HG03571 (cell line): ENCODE results near the gene RNF212.
"Not testable (repeated sequence)": the region's sequence is repeated elsewhere in the genome, so short reads cannot be mapped to it uniquely, and the experiment has no call there.

Source experiments
- ATAC-seq: cut with Tn5 transposase; IDR thresholded peaks from one replicate; pipeline ENCODE4 v1.9.1; 2021; ENCODE audit not compliant: unreplicated experiment

The RNF212 gene

DNA sequence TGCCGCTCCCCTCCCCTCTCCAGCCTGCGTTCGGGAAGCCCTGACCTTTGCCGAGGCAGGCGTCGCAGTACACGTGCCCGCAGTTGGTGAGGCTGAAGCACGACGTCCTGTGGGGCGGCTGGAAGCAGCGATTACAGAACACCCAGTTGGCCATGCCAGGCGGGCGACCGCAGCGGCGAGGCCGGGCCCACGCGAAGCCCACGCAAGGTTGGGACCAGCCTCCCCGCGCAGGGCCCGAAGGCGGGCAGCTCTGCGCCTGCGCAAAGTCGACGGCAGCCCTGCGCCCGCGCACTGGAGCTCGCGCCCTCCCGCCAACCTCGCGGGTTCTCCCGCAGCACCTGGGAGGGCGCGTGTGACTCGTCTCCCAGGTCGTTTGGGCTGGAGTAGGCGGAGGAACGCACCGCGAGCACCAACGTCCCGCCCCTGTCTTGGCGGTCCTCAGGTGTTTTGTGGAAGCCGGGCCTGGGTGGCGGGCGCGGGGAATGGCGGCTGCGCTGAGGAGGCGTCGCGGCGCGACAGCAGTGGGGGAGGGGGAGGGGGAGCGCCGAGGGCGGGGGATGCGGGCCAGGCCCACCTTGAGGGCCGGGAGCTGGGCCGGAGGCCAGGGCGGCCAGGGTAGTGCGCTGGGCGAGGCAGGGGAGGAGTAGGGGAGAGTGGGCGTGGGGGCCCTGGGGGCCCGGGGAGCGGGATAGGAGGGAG is at the start of gene RNF212:
TSS of gene RNF212 (minus strand) at position 254 of the 699 bp plus-strand sequence. CDS start at position 154, 100 bp downstream.
- no peak for ATAC-seq

DNA sequence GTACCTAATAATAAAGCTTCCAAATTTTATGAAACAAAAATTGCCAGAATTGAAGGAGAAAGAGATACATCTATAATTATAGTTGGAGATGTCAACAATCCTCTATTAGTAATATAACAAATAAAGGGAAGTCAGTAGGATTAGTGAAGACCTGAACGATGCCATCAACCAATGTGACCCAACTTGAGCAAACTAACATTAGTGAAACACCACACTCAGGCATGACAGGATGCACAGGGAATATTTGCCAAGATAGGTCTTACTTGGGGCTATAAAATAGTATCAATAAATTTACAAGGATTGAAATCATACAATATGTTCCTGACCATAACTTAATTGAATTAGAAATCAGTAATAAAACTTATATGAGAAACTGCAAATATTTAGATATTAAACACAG is 47.0 kb upstream of the RNF212 start:
- ATAC-seq, result no peak

GRCh38 chr4:1156069-1156468 is 42.7 kb upstream of the RNF212 start:
- ATAC-seq, result no peak

GRCh38 chr4:1155314-1155713 is 42.0 kb upstream of the RNF212 start:
- ATAC-seq, result no peak

DNA sequence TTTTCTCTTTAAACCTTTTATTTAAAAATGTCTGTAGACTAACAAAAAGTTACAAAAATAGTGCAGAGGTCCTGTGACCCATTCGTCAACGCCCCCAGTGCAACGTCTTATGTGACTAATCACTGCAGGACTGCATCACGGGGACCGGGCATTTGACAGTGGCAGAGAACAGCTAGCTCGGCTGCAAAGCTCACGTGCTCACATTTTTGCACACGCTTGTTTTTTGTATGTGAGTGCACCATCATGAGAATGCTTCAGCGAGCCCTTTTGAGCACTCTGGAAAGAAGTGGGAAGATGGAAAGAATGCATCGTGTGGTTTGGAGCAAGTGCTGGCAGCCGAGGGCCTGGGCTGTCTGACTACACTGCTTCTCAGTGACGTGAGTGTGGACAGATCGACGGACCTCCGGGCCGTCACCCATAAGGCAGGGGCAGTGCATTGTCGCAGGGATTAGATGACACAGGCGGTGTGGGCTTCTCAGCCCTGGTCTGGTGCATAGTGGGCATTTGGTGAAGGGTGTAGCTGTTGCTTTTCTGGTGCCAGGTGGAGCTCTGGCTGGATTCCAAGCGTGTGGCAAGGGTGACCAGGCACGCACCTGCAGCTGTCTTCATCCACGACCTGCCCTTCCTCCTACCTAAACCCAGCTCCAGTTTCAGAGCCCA is 41.3 kb upstream of the RNF212 start:
- no peak for ATAC-seq

DNA sequence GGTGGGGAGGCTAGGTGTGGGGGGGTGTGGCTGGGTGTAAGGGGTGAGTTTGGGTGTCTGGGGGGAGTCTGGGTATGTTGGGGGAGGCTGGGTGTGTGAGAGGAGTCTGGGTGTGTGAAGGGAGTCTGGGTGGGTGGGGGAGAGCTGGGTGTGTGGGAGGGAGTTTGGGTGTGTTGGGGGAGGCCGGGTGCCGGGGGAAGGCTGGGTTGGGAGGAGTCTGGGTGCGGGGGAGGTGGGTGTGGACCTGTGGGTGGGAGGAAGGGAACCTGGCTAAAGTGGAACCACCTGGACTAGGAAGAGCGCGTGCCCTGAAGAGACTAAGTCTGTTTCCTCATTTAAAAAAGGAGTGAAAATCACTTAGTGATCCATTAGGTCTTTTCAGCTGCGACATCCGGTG is 40.8 kb upstream of the RNF212 start:
- no peak for ATAC-seq

- no peak for ATAC-seq
Measured at GRCh38 chr4:1153567-1154090, 40.3 kb upstream of the RNF212 start.

DNA sequence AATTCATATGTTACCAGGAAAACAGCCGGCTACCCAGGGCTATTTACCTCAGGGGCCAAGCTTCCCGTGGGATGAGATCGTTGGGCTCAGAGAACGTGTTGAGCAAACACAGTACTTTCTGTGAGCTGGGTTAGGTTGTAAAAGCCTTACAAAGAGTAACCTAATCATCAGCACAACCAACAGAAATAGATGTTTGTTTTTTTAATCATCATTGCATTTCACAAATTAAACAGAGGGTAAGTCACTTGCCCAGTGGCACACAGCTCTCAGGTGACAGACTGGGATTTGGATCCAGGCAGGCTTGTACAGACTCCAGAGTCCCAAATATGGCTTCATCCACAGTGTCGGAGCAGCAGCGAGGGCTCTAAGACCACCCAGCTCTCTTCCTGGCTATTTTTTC is 38.9 kb upstream of the RNF212 start:
- no peak for ATAC-seq

DNA sequence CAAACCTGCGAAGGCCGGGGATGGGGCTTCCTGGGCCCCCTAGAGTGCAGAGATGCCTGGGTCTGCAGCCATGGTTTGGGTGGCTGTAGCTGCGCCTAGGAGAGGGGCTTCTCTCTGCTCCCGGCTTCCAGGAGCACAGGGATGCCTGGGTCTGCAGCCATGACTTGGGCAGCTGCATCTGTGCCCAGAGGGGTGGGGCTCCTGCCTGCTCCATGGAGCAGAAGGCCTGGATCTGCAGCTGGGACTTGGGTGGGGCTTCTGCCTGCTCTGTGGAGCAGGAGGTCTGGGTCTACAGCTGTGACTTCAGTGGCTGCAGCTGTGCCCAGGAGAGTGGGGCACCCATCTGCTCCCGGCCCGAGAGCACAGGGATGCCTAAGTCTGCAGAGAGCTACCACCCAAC is 38.2 kb upstream of the RNF212 start:
- ATAC-seq, result no peak

- no peak for ATAC-seq
Measured at GRCh38 chr4:1150875-1151274, 37.5 kb upstream of the RNF212 start.

DNA sequence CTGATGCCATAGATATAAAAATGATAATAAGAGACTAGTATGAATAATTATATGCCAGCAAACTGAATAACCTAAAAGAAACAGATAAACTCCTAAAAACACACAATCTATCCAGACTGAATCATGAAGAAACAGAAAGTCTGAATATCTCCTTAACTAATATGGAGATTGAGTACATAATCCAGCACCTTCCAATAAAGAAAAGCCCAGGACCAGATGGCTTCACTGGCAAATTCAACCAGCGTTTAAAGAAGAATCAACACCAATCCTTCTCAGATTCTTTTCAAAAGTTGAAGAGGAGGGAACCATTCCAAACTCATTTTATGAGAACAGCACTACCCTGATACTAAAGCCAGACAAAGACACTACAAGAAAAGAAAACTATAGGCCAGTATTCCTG is 26.5 kb upstream of the RNF212 start:
- no peak for ATAC-seq

DNA sequence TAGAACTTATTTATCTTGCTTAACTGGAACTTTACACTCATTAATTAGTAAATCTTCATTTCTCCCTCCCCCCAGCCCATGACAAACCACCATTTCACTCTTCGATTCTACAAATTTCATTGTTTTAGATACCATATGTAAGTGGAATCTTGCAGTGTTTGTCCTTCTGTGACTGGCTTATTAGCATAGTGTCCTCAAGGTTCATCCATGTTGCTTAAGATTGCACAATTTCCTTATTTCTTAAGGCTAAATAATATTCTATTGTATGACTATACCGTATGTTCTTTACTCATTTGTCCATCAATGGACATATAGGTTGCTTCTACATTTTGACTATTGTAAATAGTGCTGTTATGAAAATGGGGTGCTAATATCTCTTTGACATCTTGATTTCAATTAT is 24.5 kb upstream of the RNF212 start:
- ATAC-seq, result no peak

- no peak for ATAC-seq
Measured at GRCh38 chr4:1137063-1137776, 23.9 kb upstream of the RNF212 start.

GRCh38 chr4:1136048-1136447 is 22.7 kb upstream of the RNF212 start:
- ATAC-seq, result no peak

- ATAC-seq, result no peak
Measured at GRCh38 chr4:1133033-1133432, 19.7 kb upstream of the RNF212 start.

GRCh38 chr4:1130316-1131186 is 17.2 kb upstream of the RNF212 start:
- peak; percentile 79 for ATAC-seq

DNA sequence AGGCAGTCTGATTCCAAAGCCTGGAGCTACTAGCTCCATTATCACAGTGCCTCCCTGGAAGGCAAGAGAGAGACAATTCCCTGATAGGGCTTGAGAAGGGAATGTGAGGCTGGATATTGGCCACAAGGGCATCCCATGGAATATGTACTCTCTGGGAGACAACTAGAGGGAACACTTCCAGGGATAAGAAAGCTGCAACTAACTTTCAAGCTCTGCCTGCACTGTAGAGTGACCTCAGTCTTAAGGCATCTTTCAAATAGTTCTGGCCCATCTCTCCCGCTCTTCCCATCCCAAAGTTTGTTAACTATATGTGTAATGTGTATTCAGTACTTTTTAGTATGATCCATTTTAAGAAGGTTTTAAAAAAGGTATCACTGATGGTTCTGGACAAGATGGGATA is 13.1 kb upstream of the RNF212 start:
- no peak for ATAC-seq

DNA sequence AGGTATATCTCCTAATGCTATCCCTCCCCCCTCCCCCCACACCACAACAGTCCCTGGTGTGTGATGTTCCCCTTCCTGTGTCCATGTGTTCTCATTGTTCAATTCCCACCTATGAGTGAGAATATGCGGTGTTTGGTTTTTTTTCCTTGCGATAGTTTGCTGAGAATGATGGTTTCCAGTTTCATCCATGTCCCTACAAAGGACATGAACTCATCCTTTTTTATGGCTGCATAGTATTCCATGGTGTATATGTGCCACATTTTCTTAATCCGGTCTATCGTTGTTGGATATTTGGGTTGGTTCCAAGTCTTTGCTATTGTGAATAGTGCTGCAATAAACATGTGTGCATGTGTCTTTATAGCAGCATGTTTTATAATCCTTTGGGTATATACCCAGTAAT is 12.1 kb upstream of the RNF212 start:
- ATAC-seq, result not testable (repeated sequence)

- ATAC-seq, result no peak
Measured at GRCh38 chr4:1124818-1125217, 11.5 kb upstream of the RNF212 start.

DNA sequence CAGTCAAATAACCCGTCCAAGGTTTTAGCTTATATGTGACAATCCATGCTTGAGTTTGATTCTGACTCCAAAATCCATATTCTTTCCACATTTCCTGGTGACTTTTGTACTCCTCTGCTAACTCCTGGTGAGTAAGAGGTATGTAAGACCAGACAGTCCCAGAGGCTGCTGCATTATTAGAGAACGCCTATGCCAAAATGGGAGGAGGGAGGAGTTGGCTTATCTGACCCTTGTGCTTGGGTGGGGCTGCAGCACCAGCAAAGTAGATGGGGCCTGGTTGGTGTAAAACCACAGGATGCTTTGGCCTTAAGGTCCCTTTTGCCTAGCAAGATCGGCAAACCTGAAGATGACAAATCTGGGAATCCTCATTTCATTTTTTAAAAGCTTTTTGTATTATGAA is 9.1 kb upstream of the RNF212 start:
- ATAC-seq, result no peak

DNA sequence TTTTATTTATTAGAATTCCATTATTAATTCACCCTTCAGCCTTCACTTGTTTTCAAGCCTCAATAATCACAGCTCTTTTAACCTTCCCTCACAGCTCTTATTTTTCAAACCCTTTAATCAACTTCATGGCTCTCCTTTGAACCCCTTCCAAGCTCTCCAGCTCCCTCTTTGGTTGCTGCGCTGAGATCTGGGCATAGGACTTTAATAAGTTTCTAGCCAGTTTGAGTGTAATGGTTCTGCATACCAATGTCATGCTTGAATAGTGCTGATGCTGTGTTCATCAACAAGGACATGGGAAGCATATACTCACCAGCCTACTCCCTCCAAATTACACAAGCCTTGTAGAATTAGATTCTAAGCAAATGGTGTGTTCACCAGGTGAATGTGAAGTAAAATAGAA is 3.5 kb upstream of the RNF212 start:
- ATAC-seq, result no peak
